ENCODE data around the gene TTC21B. TPM values are rescaled to one million over a fixed set of nuclear protein-coding genes. Genes with fewer than 3 reads are reported as not detected.

The TTC21B gene
- total and polyA plus RNA-seq, 9 of the 15 experiments (the other 6 are each of a cell fraction or from before 2014, with no cell fraction given) = 5.2 to 34.9 (median 18.5) TPM

GRCh38 chr2:165953655-165954606, at the start of gene TTC21B (continued):
- TF ChIP-seq PBX2 (CRISPR knock-in tag; IDR thresholded peaks at IDR 0.05; ENCODE audit: low read depth) (no peak), PBX2 (tag; conservative IDR thresholded peaks at IDR 0.05; ENCODE audit: low read depth) (no peak), DIDO1 (tag; IDR thresholded peaks at IDR 0.05; ENCODE audit: low read depth) (peak; percentile 52; the same call in 1 of the 2 replicates), LARP7 (IDR thresholded peaks at IDR 0.05) (peak; percentile 100), CTBP1 (IDR thresholded peaks at IDR 0.05; ENCODE audit: borderline replicate concordance) (peak; percentile 56; the same call in 1 of the 2 replicates), CTCFL (IDR thresholded peaks at IDR 0.05; ENCODE audit: borderline replicate concordance, insufficient read depth, low read depth, low read length, poor library complexity, severe bottlenecking) (peak; percentile 82), FOXA1 (IDR thresholded peaks at IDR 0.05; ENCODE audit: borderline replicate concordance) (no peak), RBFOX2 (IDR thresholded peaks at IDR 0.05; ENCODE audit: low read depth, low read length) (peak; percentile 88), BCLAF1 (IDR thresholded peaks at IDR 0.05; ENCODE audit: borderline replicate concordance in 1 of 2, control insufficient read depth in 1 of 2, low read depth in 2 of 2, low read length in 1 of 2) (0 out of 4 replicates have a peak, but pooled peaks of 1 of the 2 experiments have one; percentile 63), MNT (conservative IDR thresholded peaks at IDR 0.05) (peak; percentile 92 to 94), YBX1 (IDR thresholded peaks at IDR 0.05) (no peak), MTF1 (CRISPR knock-in tag; IDR thresholded peaks at IDR 0.05; ENCODE audit: borderline replicate concordance) (no peak), VEZF1 (CRISPR knock-in tag; IDR thresholded peaks at IDR 0.05) (peak; percentile 90), SMAD3 (CRISPR knock-in tag; conservative IDR thresholded peaks at IDR 0.05) (no peak)

Data from K562 (cell line).